Naive B cell (primary cell): ENCODE results near the gene PI4KA. TPM values are rescaled to one million over a fixed set of nuclear protein-coding genes. Genes with fewer than 3 reads are reported as not detected.

Source experiments
- ATAC-seq, 2 donors: fragments of 150-1000 bp; cut with Tn5 transposase; 2 replicates each; pipeline ENCODE4 v1.10.0; 2021; ENCODE audit warnings: low read depth in 2 of 2, mild to moderate bottlenecking in 2 of 2, moderate library complexity in 2 of 2
- DNase-seq: peaks from one replicate; pipeline ENCODE4 v3.0.0; 2022
- H3K27ac Mint-ChIP-seq, 6 donors: one replicate each; pipeline ENCODE4 v1.8.0; 2020 to 2022; ENCODE audit warnings: mild to moderate bottlenecking in 6 of 6, mixed read lengths in 6 of 6, moderate library complexity in 5 of 6, inconsistent platforms in 2 of 6
- H3K27me3 Mint-ChIP-seq, 3 donors: one replicate each; pipeline ENCODE4 v1.8.0; 2021 to 2022; ENCODE audit warnings: mixed read lengths in 3 of 3, mild to moderate bottlenecking in 1 of 3
- H3K36me3 Mint-ChIP-seq, 2 donors: one replicate each; pipeline ENCODE4 v1.8.0; 2020 to 2022; ENCODE audit warnings: mixed read lengths in 2 of 2, inconsistent platforms in 1 of 2, mild to moderate bottlenecking in 1 of 2
- H3K4me1 Mint-ChIP-seq, 3 donors: one replicate each; pipeline ENCODE4 v1.8.0; 2020 to 2022; ENCODE audit warnings: mixed read lengths in 3 of 3, inconsistent platforms in 1 of 3, mild to moderate bottlenecking in 1 of 3, moderate library complexity in 1 of 3
- H3K4me3 Mint-ChIP-seq, 8 donors: one replicate each; pipeline ENCODE4 v1.8.0; 2020 to 2022; ENCODE audit warnings: mild to moderate bottlenecking in 8 of 8, mixed read lengths in 8 of 8, moderate library complexity in 8 of 8, inconsistent platforms in 2 of 8
- H3K9me3 Mint-ChIP-seq, 7 donors: one replicate each; pipeline ENCODE4 v1.8.0; 2020 to 2022; ENCODE audit warnings: mixed read lengths in 7 of 7, mild to moderate bottlenecking in 5 of 7, inconsistent platforms in 2 of 7, moderate library complexity in 1 of 7
- polyA plus RNA-seq, 6 donors: library from polyadenylated mRNA; unstranded; fragments of 300-500 nt; fragmentation: Illumina TruSeq; gene quantifications; one replicate each; pipeline ENCODE4 v1.2.3, GENCODE V29; 2021; ENCODE audit warnings: low read depth in 6 of 6

The PI4KA gene
- polyA plus RNA-seq, 6 donors from 2014 or later = 25.6 to 68.3 (median 39.3) TPM

DNA sequence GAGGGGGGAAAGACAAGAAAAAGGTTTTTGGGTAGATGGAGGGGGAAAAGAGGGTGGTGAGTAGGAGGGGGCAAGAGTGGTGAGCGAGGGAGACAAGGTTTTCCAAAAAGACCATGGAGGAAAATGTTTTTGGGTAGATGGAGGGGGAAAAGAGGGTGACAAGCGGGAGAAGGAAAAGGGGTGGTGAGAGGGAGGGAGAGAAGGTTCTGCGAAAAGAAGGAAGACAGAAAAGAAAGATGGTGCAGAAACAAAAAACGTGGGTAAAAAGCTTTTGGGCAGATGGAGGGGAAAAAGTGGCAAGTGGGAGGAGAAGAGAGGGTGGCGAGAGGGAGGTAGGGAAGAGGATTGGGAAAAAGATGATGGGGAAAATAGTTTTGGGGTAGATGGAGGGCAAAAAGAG, 200.6 kb downstream of the PI4KA start:
- peaks cover 10 to 39% (median 27%) of the 10 kb centered on the region in 3 donors for H3K27me3 Mint-ChIP-seq
- H3K4me3 Mint-ChIP-seq = no peak overlapping the region
- H3K36me3 Mint-ChIP-seq = peaks cover 1 to 3% of the 10 kb centered on the region in 2 donors
- peaks cover under 1 to 7% (median 4%) of the 10 kb centered on the region in 7 donors for H3K9me3 Mint-ChIP-seq
- H3K4me1 Mint-ChIP-seq = no peaks in the 10 kb centered on the region
- H3K27ac Mint-ChIP-seq = no peak overlapping the region
- DNase-seq (no peak), ATAC-seq (no peak)

Other genes with a start within 250 kb of the PI4KA start
- gene SERPIND1, start 84.7 kb downstream of the PI4KA start, polyA plus RNA-seq = under 1 TPM in 4 of 6 donors, not detected in 2; 0.13 to 0.27 (median 0.24) TPM
- 10 to 100 TPM; 15.1 to 24.1 (median 17.1) TPM for gene SNAP29, start 196 bp upstream of the PI4KA start, polyA plus RNA-seq
- 10 to 100 TPM; 42.6 to 60.7 (median 50.0) TPM for gene CRKL, start 58.6 kb upstream of the PI4KA start, polyA plus RNA-seq
- under 1 TPM in 2 of 6 donors, not detected in 4; 0.26 to 0.82 TPM for gene AIFM3, start 108.4 kb upstream of the PI4KA start, polyA plus RNA-seq
- gene LZTR1, start 123.5 kb upstream of the PI4KA start, polyA plus RNA-seq = 10 to 100 TPM in 2 of 6 donors, 1 to 10 TPM in 4; 3.6 to 15.0 (median 9.3) TPM
- gene THAP7, start 143.3 kb upstream of the PI4KA start, polyA plus RNA-seq = 10 to 100 TPM; 36.6 to 43.6 (median 40.9) TPM
- under 1 TPM in 1 of 6 donors, not detected in 5; 0.44 TPM for gene P2RX6, start 156.4 kb upstream of the PI4KA start, polyA plus RNA-seq
- gene SLC7A4, start 173.8 kb upstream of the PI4KA start, polyA plus RNA-seq = not detected
- not detected for gene LRRC74B, start 187.1 kb upstream of the PI4KA start, polyA plus RNA-seq